ENCODE results near the gene AHRR. TPM values are rescaled to one million over a fixed set of nuclear protein-coding genes. Genes with fewer than 3 reads are reported as not detected.
"Not testable (repeated sequence)": the region's sequence is repeated elsewhere in the genome, so short reads cannot be mapped to it uniquely, and the experiment has no call there.

The AHRR gene
- 22.5 and 35.1 TPM in 2 replicates for total RNA-seq

DNA sequence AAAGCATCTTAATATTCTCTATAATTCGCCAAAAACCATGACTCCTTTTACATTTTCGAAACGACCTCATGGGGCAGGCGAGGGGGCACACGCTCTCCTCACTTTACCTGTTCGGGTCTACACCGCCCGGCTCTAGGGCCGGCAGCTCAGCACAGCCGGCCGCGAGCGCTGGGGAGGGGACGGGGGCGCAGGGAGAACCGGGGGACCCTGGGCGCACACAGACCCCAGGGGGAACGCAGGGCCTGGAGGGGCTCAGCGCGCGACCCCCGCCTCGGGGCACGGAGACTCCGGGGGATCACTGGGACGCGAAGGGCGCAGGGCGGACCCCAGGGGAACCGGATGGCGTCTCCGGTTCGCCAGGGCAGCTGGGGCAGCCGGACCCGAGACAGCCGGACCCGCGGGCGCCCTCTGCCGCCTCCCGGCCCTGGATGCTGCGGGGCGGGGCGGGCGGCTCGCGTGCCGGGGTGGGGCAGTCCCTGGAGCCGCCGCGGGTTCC, at the start of gene AHRR:
AHRR (plus strand) TSS at position 485 of the 496 bp plus-strand sequence. CDS start 22,189 bp downstream, outside the sequence.
- peak; percentile 66 for DNase-seq (ENCODE audit: low read depth)
- TF ChIP-seq, protein P1, sequence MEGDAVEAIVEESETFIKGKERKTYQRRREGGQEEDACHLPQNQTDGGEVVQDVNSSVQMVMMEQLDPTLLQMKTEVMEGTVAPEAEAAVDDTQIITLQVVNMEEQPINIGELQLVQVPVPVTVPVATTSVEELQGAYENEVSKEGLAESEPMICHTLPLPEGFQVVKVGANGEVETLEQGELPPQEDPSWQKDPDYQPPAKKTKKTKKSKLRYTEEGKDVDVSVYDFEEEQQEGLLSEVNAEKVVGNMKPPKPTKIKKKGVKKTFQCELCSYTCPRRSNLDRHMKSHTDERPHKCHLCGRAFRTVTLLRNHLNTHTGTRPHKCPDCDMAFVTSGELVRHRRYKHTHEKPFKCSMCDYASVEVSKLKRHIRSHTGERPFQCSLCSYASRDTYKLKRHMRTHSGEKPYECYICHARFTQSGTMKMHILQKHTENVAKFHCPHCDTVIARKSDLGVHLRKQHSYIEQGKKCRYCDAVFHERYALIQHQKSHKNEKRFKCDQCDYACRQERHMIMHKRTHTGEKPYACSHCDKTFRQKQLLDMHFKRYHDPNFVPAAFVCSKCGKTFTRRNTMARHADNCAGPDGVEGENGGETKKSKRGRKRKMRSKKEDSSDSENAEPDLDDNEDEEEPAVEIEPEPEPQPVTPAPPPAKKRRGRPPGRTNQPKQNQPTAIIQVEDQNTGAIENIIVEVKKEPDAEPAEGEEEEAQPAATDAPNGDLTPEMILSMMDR (IDR thresholded peaks at IDR 0.05; ENCODE audit: insufficient read depth, low read depth, low read length), result peak; percentile 45
- peak within 1 kb of the TSS; percentile 62 for H3K4me3 ChIP-seq (ENCODE audit: low read depth, low read length)

DNA sequence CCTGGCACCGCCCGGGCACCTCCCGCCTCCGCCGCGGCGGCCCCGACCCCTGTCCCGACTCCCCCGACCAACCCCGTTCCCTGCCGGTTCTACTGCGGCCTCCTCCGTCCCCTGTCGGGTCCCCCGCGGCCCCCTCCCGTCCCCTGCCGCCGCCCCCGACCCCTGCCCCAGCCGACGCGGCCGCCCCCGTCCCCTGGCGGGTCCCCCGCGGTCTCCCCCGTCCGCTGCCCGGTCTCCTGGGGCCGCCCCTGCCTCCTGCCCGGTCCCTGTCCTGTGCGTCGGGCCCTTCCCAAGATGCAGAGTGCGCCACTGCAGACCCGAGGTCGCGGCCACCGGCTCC, 49.7 kb upstream of the AHRR start:
- DNase-seq (ENCODE audit: low read depth), result not testable (repeated sequence)

DNA sequence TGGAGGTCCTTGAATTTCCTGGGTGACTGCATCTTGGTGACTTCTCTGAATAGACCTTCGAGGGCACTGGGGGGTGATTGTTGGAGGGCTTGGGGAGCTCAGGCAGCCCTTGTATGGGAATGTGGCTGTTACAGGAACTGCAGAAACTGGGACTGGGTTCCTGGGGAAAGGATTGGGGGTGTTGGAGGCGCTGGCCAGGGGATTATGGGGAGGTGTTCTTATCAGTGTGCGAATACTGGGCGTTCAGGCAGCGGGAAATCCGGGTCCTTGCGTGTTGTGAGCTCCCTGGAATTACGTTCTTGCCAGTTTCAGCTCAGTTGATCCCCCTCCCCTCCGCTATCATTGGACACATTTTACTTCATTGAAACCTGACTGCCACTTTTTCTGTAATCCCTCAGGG, 48.4 kb upstream of the AHRR start:
- DNase-seq (ENCODE audit: low read depth), result not testable (repeated sequence)
- H3K4me3 ChIP-seq (ENCODE audit: low read depth, low read length), result peak overlapping the region; percentile 39

More for the DNA sequence above, 49.7 kb upstream of the AHRR start:
- peak overlapping the region; percentile 78 for H3K4me3 ChIP-seq (ENCODE audit: low read depth, low read length)

DNA sequence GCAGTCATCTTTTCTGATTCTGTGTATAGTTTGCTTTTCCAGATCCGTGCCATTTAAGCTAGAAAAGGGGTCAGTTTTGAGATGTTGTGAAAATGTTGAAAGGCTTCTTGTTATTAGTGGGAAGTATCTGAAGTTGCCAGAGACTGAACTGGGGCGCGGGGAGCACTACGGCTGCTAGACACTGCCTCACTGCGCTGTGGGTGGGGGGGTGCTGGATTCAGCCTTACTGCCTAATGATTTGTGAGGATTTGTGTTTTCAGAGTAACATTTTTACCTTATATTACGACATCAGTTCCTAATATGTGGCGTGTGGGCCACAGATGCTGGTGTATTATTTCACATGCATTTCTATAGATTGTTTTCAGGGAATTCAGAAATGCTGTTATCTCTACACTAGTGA, 48.0 kb upstream of the AHRR start:
- not testable (repeated sequence) for H3K4me3 ChIP-seq (ENCODE audit: low read depth, low read length); DNase-seq (ENCODE audit: low read depth)

DNA sequence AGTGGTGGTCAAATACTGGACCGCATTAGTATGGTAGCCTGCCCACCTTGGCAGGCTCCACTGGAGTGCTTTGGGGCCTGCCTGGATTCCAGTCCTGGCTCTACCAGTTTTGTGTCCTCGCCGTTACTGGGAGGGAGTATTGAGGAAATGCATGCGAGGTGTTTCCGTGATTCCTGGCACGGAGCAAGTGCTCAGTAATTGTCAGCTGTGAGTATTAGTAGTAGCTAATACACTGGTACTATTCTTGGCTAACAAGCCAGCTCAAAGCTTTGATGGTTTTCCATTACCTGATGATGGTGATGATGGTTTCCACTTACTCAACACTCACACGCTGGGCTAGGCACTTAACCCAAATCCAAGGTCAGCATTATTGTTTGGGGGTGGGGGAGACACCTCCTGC, 47.2 kb upstream of the AHRR start:
- H3K4me3 ChIP-seq (ENCODE audit: low read depth, low read length); DNase-seq (ENCODE audit: low read depth): not testable (repeated sequence)

DNA sequence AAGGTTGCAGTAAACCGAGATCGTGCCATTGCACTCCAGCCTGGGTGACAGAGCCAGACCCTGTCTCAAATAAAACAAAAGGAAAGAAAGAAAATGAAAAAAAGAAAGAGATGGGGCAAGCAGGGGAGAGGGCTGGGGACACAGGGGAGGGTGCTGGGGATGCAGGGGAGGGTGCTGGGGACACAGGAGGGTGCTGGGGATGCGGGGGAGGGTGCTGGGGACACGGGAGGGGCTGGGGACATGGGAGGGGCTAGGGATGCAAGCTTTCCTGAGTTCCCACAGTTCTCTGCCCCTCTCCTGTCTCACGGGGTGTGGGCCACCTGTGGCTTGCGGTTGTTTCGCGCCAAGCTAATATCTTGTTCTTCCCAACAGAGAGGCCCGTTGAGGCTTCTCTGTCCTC, 42.9 kb upstream of the AHRR start:
- TF ChIP-seq, protein P1 (IDR thresholded peaks at IDR 0.05; ENCODE audit: insufficient read depth, low read depth, low read length), result no peak
- DNase-seq (ENCODE audit: low read depth), result no peak

DNA sequence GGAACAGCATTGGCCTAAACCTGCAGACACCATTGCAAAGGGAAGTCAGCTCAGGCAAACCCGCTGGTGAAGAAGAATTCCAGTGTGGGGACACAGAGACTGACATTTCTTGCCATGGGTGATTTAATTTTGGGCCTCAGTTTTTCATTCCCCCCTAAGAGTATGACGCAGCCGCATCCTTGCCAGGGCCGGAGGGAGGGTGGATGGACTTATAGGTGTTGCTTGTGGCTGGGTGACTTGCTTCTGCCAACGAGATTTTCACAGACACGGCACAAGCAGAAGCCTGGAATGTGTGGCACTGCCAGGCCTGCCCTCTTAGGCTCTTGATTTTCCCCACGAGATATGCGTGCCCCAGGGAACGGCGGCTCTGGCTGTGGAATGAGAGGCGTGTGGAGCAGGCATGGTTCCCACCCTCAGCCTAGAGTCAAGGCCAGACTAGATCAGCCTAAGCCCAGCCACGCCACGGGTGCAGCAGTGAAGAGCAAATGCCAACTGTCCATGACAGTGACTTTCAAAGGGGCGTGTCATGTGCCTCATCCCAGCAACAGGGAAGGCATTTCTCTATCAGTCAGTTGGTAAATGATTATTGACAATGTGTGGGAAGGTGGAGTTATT, 42.4 kb upstream of the AHRR start:
- DNase-seq (ENCODE audit: low read depth); H3K4me3 ChIP-seq (ENCODE audit: low read depth, low read length): not testable (repeated sequence)

More for the DNA sequence above, 42.9 kb upstream of the AHRR start:
- no peak overlapping the region for H3K4me3 ChIP-seq (ENCODE audit: low read depth, low read length)

DNA sequence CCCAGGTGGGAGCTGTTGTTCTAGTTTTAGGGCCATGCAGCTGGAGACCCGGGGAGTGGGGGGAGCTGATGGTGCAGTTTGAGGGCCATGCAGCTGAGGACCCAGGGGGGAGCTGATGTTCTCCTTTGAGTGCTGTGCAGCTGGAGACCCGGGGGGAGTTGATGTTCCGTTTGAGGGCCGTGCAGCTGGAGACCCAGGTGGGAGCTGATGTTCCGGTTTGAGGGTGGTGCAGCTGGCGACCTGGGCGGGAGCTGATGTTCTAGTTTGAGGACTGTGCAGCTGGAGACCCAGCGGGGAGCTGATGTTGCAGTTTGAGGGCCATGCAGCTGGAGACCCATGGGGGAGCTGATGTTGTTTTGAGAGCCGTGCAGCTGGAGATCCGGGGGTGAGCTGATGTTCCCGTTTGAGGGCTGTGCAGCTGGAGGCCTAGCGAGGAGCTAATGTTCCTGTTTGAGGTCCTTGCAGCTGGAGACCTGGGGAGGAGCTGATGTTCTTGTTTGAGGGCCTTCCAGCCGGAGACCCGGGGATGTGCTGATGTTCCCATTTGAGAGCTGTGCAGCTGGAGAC, 35.4 kb upstream of the AHRR start:
- DNase-seq (ENCODE audit: low read depth), result no peak
- TF ChIP-seq, protein P1 (IDR thresholded peaks at IDR 0.05; ENCODE audit: insufficient read depth, low read depth, low read length), result no peak
- H3K4me3 ChIP-seq (ENCODE audit: low read depth, low read length), result no peak overlapping the region

DNA sequence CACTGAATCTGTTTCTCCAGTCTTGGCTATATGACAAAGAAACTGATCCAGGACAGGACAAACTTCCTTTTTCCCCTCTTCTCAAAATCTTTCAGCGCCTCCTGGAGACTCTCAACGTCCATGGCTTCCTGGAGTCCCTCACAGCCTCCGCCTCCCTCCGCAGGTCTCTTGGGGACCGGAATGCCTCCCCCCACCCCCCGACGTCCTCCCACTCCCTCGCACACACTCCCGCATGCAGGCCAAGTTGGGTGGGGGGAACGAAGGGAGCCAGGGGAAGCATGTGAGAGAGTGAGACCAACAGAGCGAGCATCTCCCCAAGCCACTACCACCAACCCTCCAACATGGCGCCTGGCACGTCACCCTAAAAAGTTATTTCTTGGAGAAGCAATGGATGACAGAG, 31.3 kb upstream of the AHRR start:
- DNase-seq (ENCODE audit: low read depth); H3K4me3 ChIP-seq (ENCODE audit: low read depth, low read length): not testable (repeated sequence)

DNA sequence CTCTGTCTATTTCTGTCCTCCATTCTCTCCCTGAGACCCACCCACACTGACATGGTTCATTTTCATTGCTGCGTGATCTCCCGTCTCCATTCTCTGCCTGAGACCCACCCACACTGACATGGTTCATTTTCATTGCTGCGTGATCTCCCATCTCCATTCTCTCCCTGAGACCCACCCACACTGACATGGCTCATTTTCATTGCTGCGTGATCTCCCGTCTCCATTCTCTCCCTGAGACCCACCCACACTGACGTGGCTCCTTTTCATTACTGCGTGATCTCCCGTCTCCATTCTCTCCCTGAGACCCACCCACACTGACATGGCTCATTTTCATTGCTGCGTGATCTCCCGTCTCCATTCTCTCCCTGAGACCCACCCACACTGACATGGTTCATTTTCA, 30.2 kb upstream of the AHRR start:
- not testable (repeated sequence) for DNase-seq (ENCODE audit: low read depth); H3K4me3 ChIP-seq (ENCODE audit: low read depth, low read length)

DNA sequence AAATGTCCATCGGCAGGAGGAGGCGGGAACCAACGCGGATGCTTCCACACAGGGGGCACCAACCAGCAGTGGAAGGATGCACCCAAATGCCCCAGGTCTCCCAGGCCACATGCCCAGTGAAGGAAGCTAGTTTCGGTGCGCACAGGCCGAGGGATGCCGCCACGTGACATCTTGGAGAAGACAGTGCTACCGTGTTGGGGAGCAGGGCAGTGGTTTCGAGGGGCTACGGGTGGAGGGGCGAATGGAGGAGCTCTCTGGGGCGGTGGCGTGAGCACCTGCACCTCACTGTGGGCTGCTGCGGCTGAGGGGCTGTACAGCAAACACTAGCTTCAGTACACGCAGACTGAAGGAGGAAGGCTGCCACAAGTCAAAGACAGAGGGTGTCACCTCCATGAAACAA, 26.7 kb upstream of the AHRR start:
- not testable (repeated sequence) for DNase-seq (ENCODE audit: low read depth); H3K4me3 ChIP-seq (ENCODE audit: low read depth, low read length)

DNA sequence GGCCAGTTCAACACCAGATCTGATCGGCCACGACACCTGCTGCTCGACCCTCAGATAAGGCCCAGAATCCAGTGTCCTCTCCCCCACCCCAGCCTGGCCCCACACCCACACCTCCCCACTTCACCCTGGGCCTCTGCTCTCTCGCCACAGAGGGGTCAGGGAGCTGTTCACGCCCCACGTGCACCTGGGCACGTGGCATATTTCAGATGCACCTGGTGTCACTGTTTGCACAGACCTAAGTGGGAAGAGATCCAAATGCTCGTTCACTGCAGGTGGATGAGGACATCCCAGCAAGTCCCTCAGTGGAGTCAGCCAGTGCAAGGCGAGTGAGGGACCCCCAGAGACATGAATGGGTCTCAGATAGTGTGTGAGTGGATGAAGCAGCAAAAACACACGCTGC, 25.3 kb upstream of the AHRR start:
- DNase-seq (ENCODE audit: low read depth); H3K4me3 ChIP-seq (ENCODE audit: low read depth, low read length): not testable (repeated sequence)

DNA sequence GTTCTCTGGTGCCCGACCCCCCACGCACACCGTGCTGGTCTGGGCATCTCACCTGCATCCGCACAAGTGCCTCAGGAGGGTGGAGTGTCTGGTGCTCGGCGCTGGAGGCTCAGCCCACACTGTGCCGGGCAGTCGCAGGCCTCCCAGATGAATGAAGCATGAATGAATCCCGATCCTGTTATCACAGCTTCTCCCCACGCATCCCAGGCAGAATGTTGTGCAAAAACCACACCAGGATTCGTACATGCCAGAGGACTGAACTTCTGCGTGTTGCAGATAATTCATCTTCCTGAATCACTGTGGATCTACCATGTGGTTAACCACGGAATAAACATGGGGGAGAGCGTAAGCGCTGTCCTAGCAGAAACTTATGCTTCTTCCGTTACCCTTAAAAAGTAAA, 24.6 kb upstream of the AHRR start:
- DNase-seq (ENCODE audit: low read depth), result peak; percentile 98
- not testable (repeated sequence) for H3K4me3 ChIP-seq (ENCODE audit: low read depth, low read length)

DNA sequence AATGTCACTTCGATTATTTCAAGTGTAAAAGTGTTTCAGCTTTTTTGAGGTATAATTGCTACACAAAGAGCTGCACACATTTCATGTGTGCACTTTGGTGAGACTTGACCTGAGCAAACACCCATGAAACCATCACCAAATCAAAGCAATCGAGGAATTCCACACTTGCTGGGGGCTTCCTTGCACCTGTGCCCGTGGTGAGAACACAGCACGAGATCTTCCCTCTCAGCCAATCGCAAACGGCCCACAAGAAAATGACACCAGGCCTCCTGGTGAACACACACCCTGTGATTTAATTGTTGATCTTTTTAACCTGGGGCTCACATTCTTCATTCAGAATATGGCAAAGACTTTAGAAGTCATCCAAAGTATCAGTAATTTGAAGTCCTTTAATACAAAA, 24.1 kb upstream of the AHRR start:
- not testable (repeated sequence) for DNase-seq (ENCODE audit: low read depth); H3K4me3 ChIP-seq (ENCODE audit: low read depth, low read length)

DNA sequence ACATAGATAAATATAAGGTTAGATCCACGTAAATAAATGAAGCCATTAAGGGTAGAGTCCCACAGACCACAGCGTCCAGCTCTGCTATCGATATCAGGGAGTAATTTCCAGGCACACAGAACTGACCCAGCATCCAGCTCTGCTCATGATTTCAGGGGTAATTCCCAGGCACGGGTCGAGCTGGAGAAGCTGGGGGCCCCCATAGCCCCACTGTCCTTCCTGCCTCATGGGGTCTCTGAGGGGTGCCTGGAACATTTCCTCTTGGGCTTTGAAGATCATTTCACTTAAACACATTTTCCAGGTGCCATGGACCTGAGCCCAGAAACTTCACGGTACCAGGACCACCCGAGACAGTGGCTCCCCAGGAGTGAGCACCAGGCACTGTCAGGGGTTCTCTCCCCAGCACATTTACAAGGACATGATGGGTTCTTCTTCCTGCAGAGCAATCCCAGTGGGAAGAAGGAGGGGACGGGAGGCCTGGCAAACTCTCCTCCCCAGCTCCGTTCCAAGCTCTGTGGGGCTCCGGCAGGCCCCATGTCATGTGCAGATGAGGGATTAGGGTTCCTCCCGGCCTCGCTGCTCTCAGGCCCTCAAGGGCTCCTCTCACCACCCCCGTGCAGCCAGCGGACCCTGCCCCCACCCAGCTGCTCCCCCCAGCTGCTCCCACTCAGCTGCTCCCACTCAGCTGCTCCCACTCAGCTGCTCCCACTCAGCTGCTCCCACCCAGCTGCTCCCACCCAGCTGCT, 23.4 kb upstream of the AHRR start:
- not testable (repeated sequence) for H3K4me3 ChIP-seq (ENCODE audit: low read depth, low read length); DNase-seq (ENCODE audit: low read depth)

Data from fibroblast of villous mesenchyme (primary cell).